D721Med (cell line): ENCODE data around the gene ARMH3.

ENCODE experiments used
- DNase-seq: peaks from one replicate; pipeline ENCODE4 v3.0.0; 2011; ENCODE audit warnings: low spot score; ENCODE audit not compliant: insufficient read length
- FAIRE-seq: peaks from 2 replicates; lab custom pipeline; 2011; peaks lifted over from hg19 to GRCh38; lab: Jason Lieb, UNC
- TF ChIP-seq, protein P1 (sequence below): IDR thresholded peaks from 2 replicates; pipeline ENCODE4 v1.5.1; 2012; ENCODE audit warnings: mild to moderate bottlenecking, control low read depth; ENCODE audit not compliant: insufficient read depth; ENCODE audit errors: missing control alignments

Gene ARMH3

DNA sequence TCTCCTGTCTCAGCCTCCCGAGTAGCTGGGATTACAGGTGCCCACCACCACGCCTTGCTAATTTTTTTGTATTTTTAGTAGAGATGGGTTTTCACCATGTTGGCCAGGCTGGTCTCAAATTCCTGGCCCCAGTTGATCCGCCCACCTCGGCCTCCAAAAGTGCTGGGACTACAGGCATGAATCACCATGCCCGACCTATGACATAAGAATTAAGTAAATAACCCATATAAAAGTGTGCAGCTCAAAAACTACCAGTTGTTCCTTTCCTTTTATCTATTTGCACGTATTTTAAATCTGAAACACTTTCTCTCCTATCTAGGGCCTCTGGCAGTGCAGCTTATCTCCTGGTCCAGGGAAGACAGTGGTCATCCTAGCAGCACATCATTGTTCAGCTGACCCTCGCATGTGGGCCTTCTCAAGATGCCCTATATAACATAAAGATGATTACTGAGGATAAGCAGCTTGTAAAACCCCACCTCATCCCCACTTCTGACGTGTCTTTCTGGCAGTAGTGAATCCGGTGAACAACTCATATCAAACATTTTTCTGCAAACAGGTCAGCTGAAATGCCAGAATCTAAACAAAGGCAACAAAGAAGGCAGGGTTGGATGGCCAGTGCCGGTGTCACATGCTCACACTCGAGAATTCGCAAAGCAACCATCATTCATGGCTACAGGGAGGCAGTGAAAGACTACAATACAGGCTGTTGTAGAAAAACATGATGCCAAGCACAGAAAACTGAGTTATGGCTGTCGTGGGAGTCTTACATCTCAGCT is 176.3 kb downstream of the ARMH3 start:
- FAIRE-seq (no peak), DNase-seq (no peak)
- TF ChIP-seq, protein P1, sequence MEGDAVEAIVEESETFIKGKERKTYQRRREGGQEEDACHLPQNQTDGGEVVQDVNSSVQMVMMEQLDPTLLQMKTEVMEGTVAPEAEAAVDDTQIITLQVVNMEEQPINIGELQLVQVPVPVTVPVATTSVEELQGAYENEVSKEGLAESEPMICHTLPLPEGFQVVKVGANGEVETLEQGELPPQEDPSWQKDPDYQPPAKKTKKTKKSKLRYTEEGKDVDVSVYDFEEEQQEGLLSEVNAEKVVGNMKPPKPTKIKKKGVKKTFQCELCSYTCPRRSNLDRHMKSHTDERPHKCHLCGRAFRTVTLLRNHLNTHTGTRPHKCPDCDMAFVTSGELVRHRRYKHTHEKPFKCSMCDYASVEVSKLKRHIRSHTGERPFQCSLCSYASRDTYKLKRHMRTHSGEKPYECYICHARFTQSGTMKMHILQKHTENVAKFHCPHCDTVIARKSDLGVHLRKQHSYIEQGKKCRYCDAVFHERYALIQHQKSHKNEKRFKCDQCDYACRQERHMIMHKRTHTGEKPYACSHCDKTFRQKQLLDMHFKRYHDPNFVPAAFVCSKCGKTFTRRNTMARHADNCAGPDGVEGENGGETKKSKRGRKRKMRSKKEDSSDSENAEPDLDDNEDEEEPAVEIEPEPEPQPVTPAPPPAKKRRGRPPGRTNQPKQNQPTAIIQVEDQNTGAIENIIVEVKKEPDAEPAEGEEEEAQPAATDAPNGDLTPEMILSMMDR = no peak

DNA sequence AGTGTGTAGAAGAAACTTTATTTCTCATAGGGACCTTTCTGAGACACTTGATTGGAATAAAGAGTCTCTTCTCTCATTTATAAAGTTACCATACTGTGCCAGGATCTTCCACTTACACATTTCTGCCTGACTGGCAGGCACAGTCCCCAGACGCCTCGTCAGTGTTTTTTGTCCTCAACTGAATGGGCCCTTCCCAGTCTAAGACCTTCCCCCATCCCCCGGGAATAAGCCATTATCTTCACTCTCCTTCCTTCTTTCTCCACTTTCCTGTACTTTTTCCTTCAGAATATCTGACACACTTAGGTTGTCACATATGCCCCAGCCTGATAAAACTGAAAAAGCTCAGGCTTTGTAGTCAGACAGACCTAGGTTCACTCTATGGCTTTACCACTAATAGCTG is 177.1 kb downstream of the ARMH3 start:
- DNase-seq (no peak), FAIRE-seq (no peak)
- TF ChIP-seq, protein P1 = no peak

DNA sequence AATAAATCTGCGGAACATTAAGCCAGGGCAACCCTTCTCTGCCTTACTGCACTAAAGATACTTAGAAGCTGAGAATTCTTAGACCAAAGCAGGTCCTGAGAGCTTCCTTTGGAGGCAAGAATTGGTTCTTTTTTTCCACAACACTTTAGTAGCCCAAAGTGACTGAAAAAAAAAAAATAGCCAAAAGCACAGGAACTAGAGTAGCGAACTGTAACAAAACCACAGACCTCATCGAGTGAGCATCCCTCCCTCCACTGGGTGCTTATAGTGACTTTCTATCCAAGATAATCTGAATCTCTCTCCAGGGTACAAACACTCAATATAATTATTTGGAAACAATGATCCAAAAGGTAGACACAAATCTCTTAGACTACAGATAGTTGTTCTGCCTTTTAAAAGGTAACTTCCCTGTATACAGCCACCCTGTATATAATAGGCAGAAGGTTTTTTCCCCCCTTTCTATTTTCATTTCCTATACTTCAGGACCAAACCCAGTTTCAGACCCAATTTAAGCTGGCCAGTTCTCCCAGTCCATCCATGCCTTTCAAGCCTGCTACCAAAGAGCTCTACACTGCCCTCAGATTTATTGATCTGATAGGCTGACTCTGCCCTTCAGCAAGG is 180.8 kb downstream of the ARMH3 start:
- TF ChIP-seq, protein P1 = no peak
- no peak for FAIRE-seq
- no peak for DNase-seq

DNA sequence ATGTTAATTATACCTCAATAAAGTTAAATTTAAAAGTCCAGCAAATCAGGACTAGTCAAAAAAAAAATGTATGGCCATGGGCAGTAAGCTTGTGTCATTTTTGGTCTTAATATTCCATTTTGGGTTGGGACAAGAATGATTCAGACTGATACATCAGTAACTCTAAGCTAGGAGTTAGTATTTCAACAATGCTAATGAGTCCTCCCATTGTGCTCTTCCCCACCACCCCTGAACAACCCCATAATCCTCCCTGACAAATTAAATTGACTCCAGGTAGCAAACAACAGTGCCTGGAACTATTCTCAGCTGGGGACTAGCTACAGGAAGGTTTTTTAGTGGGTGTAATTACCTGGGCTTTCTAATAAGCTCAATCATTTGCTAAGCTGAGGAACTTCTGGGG is 181.7 kb downstream of the ARMH3 start:
- DNase-seq (no peak), FAIRE-seq (no peak)
- TF ChIP-seq, protein P1 = no peak

DNA sequence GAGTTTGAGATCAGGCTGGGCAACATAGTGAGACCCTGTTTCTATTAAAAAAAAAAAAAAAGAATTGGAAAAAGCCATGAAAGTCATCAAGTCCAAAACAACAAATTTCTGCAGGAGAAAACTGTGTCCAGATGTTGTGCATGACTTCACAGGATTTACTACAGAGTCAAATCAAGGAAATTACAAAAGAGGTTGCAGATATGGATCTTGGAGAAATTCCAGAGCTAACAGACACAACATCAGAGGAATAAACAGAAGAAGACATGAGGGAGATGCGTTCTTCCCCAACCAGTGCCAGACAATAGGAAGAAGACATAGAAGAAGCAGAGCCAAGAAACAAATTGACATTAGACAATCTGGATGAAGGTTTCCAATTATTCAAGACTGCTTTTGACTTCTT is 188.0 kb downstream of the ARMH3 start:
- TF ChIP-seq, protein P1 = no peak
- FAIRE-seq (no peak), DNase-seq (no peak)

DNA sequence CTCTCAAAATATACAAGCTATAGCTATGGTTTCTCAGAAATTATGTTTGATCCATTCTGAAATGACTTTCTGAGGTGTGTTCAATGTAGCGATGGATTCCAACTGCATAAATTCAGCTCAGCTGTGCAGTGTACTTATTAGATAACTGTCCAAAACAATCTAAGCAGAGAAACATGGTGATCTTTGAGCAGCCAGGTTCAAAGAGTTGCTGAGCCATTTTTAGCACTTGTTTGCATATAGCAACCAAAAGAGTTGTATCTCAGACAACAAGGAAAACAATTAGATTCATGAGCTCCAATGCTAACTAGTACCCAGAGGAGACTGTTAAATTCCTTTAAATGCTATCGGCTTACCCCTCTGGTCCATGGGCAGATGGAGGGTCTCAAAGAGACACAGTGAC is 196.4 kb downstream of the ARMH3 start:
- TF ChIP-seq, protein P1 = no peak
- no peak for FAIRE-seq
- DNase-seq = no peak
